NT2/D1 (cell line): ENCODE measurements around the gene HNRNPU.

Experiments
- DNase-seq: peaks from one replicate; pipeline ENCODE4 v3.0.0-alpha.2; 2011; ENCODE audit warnings: low read depth, low spot score
- H3K27me3 ChIP-seq: 2 replicates; pipeline ENCODE4 v1.6.0; 2011; ENCODE audit warnings: mild to moderate bottlenecking; ENCODE audit not compliant: insufficient read length, insufficient read depth
- H3K36me3 ChIP-seq: 2 replicates; pipeline ENCODE4 v1.6.1; 2011; ENCODE audit warnings: mild to moderate bottlenecking, low read length, mixed read lengths; ENCODE audit not compliant: insufficient read depth, insufficient read length
- H3K4me1 ChIP-seq: 2 replicates; pipeline ENCODE4 v1.5.1; 2011; ENCODE audit not compliant: insufficient read depth, insufficient read length
- H3K4me3 ChIP-seq: 2 replicates; pipeline ENCODE4 v1.5.1; 2011; ENCODE audit warnings: low read depth; ENCODE audit not compliant: insufficient read length
- H3K9ac ChIP-seq: 2 replicates; pipeline ENCODE4 v1.6.0; 2011; ENCODE audit warnings: low read depth; ENCODE audit not compliant: insufficient read length
- H3K9me3 ChIP-seq: 2 replicates; pipeline ENCODE4 v1.5.1; 2011; ENCODE audit warnings: mild to moderate bottlenecking, low read length; ENCODE audit not compliant: insufficient read depth
- SUZ12 ChIP-seq: IDR thresholded peaks from 2 replicates; pipeline ENCODE4 v1.6.1; 2011; ENCODE audit not compliant: insufficient read length, insufficient read depth; ENCODE audit errors: extremely low read depth
- YY1 ChIP-seq: IDR thresholded peaks from 2 replicates; pipeline ENCODE4 v1.6.1; 2011; ENCODE audit not compliant: insufficient read length, insufficient read depth
- ZNF274 ChIP-seq: IDR thresholded peaks from 2 replicates; pipeline ENCODE4 v1.6.1; 2011; ENCODE audit warnings: mild to moderate bottlenecking, low read depth, low read length

Gene HNRNPU

GRCh38 chr1:244826712-244827111 lies 37.6 kb downstream of the HNRNPU start:
- TF ChIP-seq SUZ12 (no peak), YY1 (no peak), ZNF274 (no peak)
- H3K36me3 ChIP-seq, result peaks cover 2% of the 10 kb centered on the region
- H3K4me1 ChIP-seq, result peaks cover 4% of the 10 kb centered on the region
- DNase-seq, result no peak
- no peak overlapping the region for H3K9ac ChIP-seq
- H3K27me3 ChIP-seq, result no peaks in the 10 kb centered on the region
- no peak overlapping the region for H3K4me3 ChIP-seq
- H3K9me3 ChIP-seq, result no peaks in the 10 kb centered on the region

GRCh38 chr1:244822878-244823277 lies 41.5 kb downstream of the HNRNPU start:
- no peaks in the 10 kb centered on the region for H3K27me3 ChIP-seq
- TF ChIP-seq ZNF274 (no peak), YY1 (no peak), SUZ12 (no peak)
- no peaks in the 10 kb centered on the region for H3K36me3 ChIP-seq
- no peak overlapping the region for H3K4me3 ChIP-seq
- H3K9me3 ChIP-seq, result no peaks in the 10 kb centered on the region
- H3K4me1 ChIP-seq, result no peaks in the 10 kb centered on the region
- no peak overlapping the region for H3K9ac ChIP-seq
- DNase-seq, result no peak

GRCh38 chr1:244821134-244821533 lies 43.2 kb downstream of the HNRNPU start:
- Histone ChIP-seq H3K9me3 (no peaks in the 10 kb centered on the region), H3K9ac (peak overlapping the region; percentile 29), H3K36me3 (no peaks in the 10 kb centered on the region), H3K4me3 (no peak overlapping the region), H3K27me3 (no peaks in the 10 kb centered on the region), H3K4me1 (no peaks in the 10 kb centered on the region)
- TF ChIP-seq SUZ12 (no peak), YY1 (no peak), ZNF274 (no peak)
- no peak for DNase-seq

- TF ChIP-seq ZNF274 (no peak), YY1 (no peak), SUZ12 (no peak)
- Histone ChIP-seq H3K4me3 (no peak overlapping the region), H3K9me3 (no peaks in the 10 kb centered on the region)
Observed at GRCh38 chr1:244820131-244820530, 44.2 kb downstream of the HNRNPU start.

GRCh38 chr1:244817415-244817894 lies 46.9 kb downstream of the HNRNPU start:
- Histone ChIP-seq H3K9ac (no peak overlapping the region), H3K36me3 (no peaks in the 10 kb centered on the region), H3K27me3 (no peaks in the 10 kb centered on the region), H3K4me1 (no peaks in the 10 kb centered on the region), H3K9me3 (no peaks in the 10 kb centered on the region), H3K4me3 (no peak overlapping the region)
- TF ChIP-seq ZNF274 (no peak), YY1 (no peak), SUZ12 (no peak)
- DNase-seq, result no peak

More at GRCh38 chr1:244820131-244820530, 44.2 kb downstream of the HNRNPU start:
- Histone ChIP-seq H3K4me1 (no peaks in the 10 kb centered on the region), H3K27me3 (no peaks in the 10 kb centered on the region), H3K9ac (no peak overlapping the region), H3K36me3 (no peaks in the 10 kb centered on the region)
- no peak for DNase-seq

GRCh38 chr1:244815600-244816099 lies 48.7 kb downstream of the HNRNPU start:
- Histone ChIP-seq H3K9me3 (no peaks in the 10 kb centered on the region), H3K9ac (no peak overlapping the region), H3K4me1 (no peaks in the 10 kb centered on the region), H3K4me3 (peak overlapping the region; percentile 8), H3K27me3 (no peaks in the 10 kb centered on the region), H3K36me3 (no peaks in the 10 kb centered on the region)
- peak; percentile 95 for DNase-seq
- TF ChIP-seq ZNF274 (no peak), YY1 (no peak), SUZ12 (no peak)

GRCh38 chr1:244813327-244813726 lies 51.0 kb downstream of the HNRNPU start:
- H3K9me3 ChIP-seq, result no peaks in the 10 kb centered on the region
- no peak overlapping the region for H3K9ac ChIP-seq
- no peak for DNase-seq
- H3K27me3 ChIP-seq, result no peaks in the 10 kb centered on the region
- TF ChIP-seq SUZ12, result no peak
- TF ChIP-seq ZNF274, result no peak
- no peak for TF ChIP-seq YY1
- no peaks in the 10 kb centered on the region for H3K4me1 ChIP-seq
- H3K36me3 ChIP-seq, result no peaks in the 10 kb centered on the region
- no peak overlapping the region for H3K4me3 ChIP-seq

GRCh38 chr1:244810221-244810620 lies 54.1 kb downstream of the HNRNPU start:
- DNase-seq, result no peak
- Histone ChIP-seq H3K4me3 (no peak overlapping the region), H3K9me3 (no peaks in the 10 kb centered on the region), H3K36me3 (no peaks in the 10 kb centered on the region), H3K9ac (peak overlapping the region; percentile 14), H3K27me3 (no peaks in the 10 kb centered on the region), H3K4me1 (no peaks in the 10 kb centered on the region)
- TF ChIP-seq ZNF274, result no peak
- no peak for TF ChIP-seq SUZ12
